ENCODE measurements around the gene RFTN2.

RFTN2 gene

GRCh38 chr2:197708331-197708730, 32.9 kb upstream of the RFTN2 start:
- TF ChIP-seq, protein P1, sequence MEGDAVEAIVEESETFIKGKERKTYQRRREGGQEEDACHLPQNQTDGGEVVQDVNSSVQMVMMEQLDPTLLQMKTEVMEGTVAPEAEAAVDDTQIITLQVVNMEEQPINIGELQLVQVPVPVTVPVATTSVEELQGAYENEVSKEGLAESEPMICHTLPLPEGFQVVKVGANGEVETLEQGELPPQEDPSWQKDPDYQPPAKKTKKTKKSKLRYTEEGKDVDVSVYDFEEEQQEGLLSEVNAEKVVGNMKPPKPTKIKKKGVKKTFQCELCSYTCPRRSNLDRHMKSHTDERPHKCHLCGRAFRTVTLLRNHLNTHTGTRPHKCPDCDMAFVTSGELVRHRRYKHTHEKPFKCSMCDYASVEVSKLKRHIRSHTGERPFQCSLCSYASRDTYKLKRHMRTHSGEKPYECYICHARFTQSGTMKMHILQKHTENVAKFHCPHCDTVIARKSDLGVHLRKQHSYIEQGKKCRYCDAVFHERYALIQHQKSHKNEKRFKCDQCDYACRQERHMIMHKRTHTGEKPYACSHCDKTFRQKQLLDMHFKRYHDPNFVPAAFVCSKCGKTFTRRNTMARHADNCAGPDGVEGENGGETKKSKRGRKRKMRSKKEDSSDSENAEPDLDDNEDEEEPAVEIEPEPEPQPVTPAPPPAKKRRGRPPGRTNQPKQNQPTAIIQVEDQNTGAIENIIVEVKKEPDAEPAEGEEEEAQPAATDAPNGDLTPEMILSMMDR (IDR thresholded peaks at IDR 0.05; ENCODE audit: low read depth, low read length, missing control alignments): no peak
- in situ Hi-C loops (cut with HindIII; ENCODE audit: low pct_ligation_motif_present, low sequenced_read_pairs): no loop called here
- Histone ChIP-seq H3K27me3 (replicated peaks) (no peaks in the 10 kb centered on the region), H3K36me3 (replicated peaks) (no peaks in the 10 kb centered on the region), H3K4me3 (ENCODE audit: low read depth, low read length) (peak overlapping the region; percentile 89), H3K27ac (no peak overlapping the region)
- peak; percentile 32 for DNase-seq

DNA sequence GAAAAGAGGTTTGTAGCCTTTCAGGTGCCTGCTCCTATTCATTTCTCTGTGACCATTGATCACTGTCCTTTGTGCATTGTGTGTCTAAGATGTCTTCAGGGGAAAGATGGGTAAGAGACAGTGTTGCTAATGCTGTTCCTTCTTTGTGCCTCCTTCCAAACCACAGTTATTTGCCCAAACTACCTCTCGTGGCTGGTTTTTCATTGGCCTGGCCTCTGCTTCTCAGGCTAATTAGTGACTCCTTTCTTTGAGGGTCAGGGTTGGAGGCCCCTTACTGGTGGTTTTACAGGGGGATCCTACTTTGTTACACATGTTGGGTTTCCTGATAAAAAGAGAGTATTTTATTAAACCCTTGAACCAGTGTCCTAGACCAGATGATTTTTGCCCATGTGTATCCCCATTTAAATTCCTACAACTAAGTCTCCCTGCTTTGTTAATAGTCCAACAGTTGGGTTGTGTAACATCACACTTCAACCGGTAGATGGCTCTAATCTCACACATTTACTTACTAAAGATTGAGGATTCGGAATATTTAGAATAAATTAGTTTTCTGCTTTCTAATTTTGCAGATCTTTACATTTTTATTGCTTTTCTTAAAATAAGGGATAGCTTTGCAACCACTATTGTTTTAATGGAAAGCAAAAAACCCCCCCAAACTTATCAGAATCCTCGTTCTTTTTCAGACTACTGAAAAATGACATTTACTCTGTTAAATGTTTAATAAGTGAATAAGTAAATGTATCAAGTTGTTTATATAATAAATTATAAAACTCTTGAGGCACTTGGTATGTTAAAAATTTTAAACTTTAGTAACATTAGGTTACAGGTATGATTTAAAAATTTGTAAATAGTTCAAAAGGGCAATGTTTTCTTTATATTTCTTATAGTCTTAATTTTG, 32.2 kb upstream of the RFTN2 start:
- TF ChIP-seq, protein P1 (IDR thresholded peaks at IDR 0.05; ENCODE audit: low read depth, low read length, missing control alignments): peak; percentile 52
- H3K36me3 ChIP-seq (replicated peaks): no peaks in the 10 kb centered on the region
- no peaks in the 10 kb centered on the region for H3K27me3 ChIP-seq (replicated peaks)
- peak; percentile 44 for DNase-seq
- in situ Hi-C loops (cut with HindIII; ENCODE audit: low pct_ligation_motif_present, low sequenced_read_pairs): no loop called here
- no peak overlapping the region for H3K27ac ChIP-seq
- H3K4me3 ChIP-seq (ENCODE audit: low read depth, low read length): peak overlapping the region; percentile 89

DNA sequence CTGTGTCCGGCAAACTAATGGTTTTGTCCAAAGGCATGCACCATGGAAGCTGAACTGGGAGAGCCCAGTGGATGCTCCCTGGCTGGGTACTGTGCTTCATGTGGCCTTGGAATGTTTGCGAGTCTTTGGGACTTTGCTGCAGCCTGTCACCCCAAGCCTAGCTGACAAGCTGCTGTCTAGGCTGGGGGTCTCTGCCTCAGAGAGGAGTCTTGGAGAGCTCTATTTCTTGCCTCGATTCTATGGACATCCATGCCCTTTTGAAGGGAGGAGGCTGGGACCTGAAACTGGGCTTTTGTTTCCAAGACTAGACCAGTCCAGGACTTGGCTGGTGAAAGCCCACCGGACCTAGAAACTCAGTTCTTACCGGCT, 31.4 kb upstream of the RFTN2 start:
- in situ Hi-C loops (cut with HindIII; ENCODE audit: low pct_ligation_motif_present, low sequenced_read_pairs): no loop called here
- Histone ChIP-seq H3K36me3 (replicated peaks) (no peaks in the 10 kb centered on the region), H3K27me3 (replicated peaks) (no peaks in the 10 kb centered on the region), H3K4me3 (ENCODE audit: low read depth, low read length) (peak overlapping the region; percentile 89), H3K27ac (no peak overlapping the region)
- TF ChIP-seq, protein P1 (IDR thresholded peaks at IDR 0.05; ENCODE audit: low read depth, low read length, missing control alignments): no peak
- DNase-seq: no peak

GRCh38 chr2:197705912-197706838, 30.8 kb upstream of the RFTN2 start:
- TF ChIP-seq, protein P1 (IDR thresholded peaks at IDR 0.05; ENCODE audit: low read depth, low read length, missing control alignments): no peak
- in situ Hi-C loops (cut with HindIII; ENCODE audit: low pct_ligation_motif_present, low sequenced_read_pairs): no loop called here
- Histone ChIP-seq H3K27ac (no peak overlapping the region), H3K27me3 (replicated peaks) (no peaks in the 10 kb centered on the region), H3K4me3 (ENCODE audit: low read depth, low read length) (peak overlapping the region; percentile 89), H3K36me3 (replicated peaks) (no peaks in the 10 kb centered on the region)
- no peak for DNase-seq

GRCh38 chr2:197705121-197705911, 29.9 kb upstream of the RFTN2 start, which contains the start of gene MARS2:
Gene MARS2, plus strand, starts transcription at chr2:197705369. Its CDS starts 37 bp downstream, at chr2:197705406.
- peak within 1 kb of the TSS; percentile 89 for H3K4me3 ChIP-seq (ENCODE audit: low read depth, low read length)
- H3K27ac ChIP-seq: peak within 1 kb of the TSS; percentile 8
- in situ Hi-C loops (cut with HindIII; ENCODE audit: low pct_ligation_motif_present, low sequenced_read_pairs): no loop called here
- DNase-seq: peak; percentile 85
- TF ChIP-seq, protein P1 (IDR thresholded peaks at IDR 0.05; ENCODE audit: low read depth, low read length, missing control alignments): no peak
- H3K36me3 ChIP-seq (replicated peaks): no peaks in the 10 kb centered on the region
- no peaks in the 10 kb centered on the region for H3K27me3 ChIP-seq (replicated peaks)
